ENCODE results near the gene GPHN. TPM values are rescaled to one million over a fixed set of nuclear protein-coding genes. Genes with fewer than 3 reads are reported as not detected.

The GPHN gene
- total RNA-seq, 1 donor from 2014 or later: 11.8 TPM

GRCh38 chr14:67187826-67188225, 679.9 kb downstream of the GPHN start:
- no peak for TF ChIP-seq CTCF (IDR thresholded peaks at IDR 0.05; ENCODE audit: insufficient read depth, low read length, severe bottlenecking)
- H3K4me3 ChIP-seq (ENCODE audit: low read depth, low read length): no peak overlapping the region
- H3K36me3 ChIP-seq (ENCODE audit: control insufficient read depth, insufficient read depth, low read length): no peaks in the 10 kb centered on the region
- no peak for FAIRE-seq
- peak; percentile 81 for DNase-seq (ENCODE audit: low read depth)
- H3K27me3 ChIP-seq (ENCODE audit: control insufficient read depth, insufficient read depth, low read length): no peaks in the 10 kb centered on the region

GRCh38 chr14:67188326-67188725, 680.4 kb downstream of the GPHN start:
- Histone ChIP-seq H3K4me3 (ENCODE audit: low read depth, low read length) (no peak overlapping the region), H3K36me3 (ENCODE audit: control insufficient read depth, insufficient read depth, low read length) (no peaks in the 10 kb centered on the region), H3K27me3 (ENCODE audit: control insufficient read depth, insufficient read depth, low read length) (no peaks in the 10 kb centered on the region)
- DNase-seq (ENCODE audit: low read depth) (peak; percentile 9), FAIRE-seq (no peak)
- no peak for TF ChIP-seq CTCF (IDR thresholded peaks at IDR 0.05; ENCODE audit: insufficient read depth, low read length, severe bottlenecking)

GRCh38 chr14:67191768-67192290, 683.9 kb downstream of the GPHN start:
- no peak overlapping the region for H3K4me3 ChIP-seq (ENCODE audit: low read depth, low read length)
- no peaks in the 10 kb centered on the region for H3K27me3 ChIP-seq (ENCODE audit: control insufficient read depth, insufficient read depth, low read length)
- DNase-seq (ENCODE audit: low read depth) (no peak), FAIRE-seq (no peak)
- no peak for TF ChIP-seq CTCF (IDR thresholded peaks at IDR 0.05; ENCODE audit: insufficient read depth, low read length, severe bottlenecking)
- H3K36me3 ChIP-seq (ENCODE audit: control insufficient read depth, insufficient read depth, low read length): no peaks in the 10 kb centered on the region

GRCh38 chr14:67192366-67192765, 684.4 kb downstream of the GPHN start:
- DNase-seq (ENCODE audit: low read depth) (no peak), FAIRE-seq (no peak)
- no peak overlapping the region for H3K4me3 ChIP-seq (ENCODE audit: low read depth, low read length)
- no peaks in the 10 kb centered on the region for H3K36me3 ChIP-seq (ENCODE audit: control insufficient read depth, insufficient read depth, low read length)
- no peak for TF ChIP-seq CTCF (IDR thresholded peaks at IDR 0.05; ENCODE audit: insufficient read depth, low read length, severe bottlenecking)
- H3K27me3 ChIP-seq (ENCODE audit: control insufficient read depth, insufficient read depth, low read length): no peaks in the 10 kb centered on the region

DNA sequence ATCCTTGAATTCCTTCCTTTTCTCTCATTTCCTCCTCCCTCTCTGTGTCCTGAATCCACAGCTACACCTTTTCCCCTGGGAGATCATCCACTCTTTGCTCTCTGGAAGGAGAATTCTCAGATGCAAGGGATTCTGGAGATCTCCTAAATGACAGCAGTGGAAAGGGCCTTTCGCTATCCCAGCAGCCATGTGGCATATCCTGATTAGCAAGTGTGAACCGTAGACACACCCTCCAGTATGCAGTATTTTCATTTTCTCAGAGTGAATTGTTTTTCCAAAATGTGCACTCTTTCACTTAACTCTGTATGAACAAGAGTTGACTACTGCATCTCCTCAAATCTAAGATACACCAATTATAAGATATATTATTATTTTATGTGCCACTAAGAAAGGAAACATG, 687.3 kb downstream of the GPHN start:
- no peaks in the 10 kb centered on the region for H3K36me3 ChIP-seq (ENCODE audit: control insufficient read depth, insufficient read depth, low read length)
- no peak overlapping the region for H3K4me3 ChIP-seq (ENCODE audit: low read depth, low read length)
- no peak for TF ChIP-seq CTCF (IDR thresholded peaks at IDR 0.05; ENCODE audit: insufficient read depth, low read length, severe bottlenecking)
- no peak for DNase-seq (ENCODE audit: low read depth)
- FAIRE-seq: no peak
- H3K27me3 ChIP-seq (ENCODE audit: control insufficient read depth, insufficient read depth, low read length): no peaks in the 10 kb centered on the region

GRCh38 chr14:67199016-67199415, 691.1 kb downstream of the GPHN start:
- no peak for TF ChIP-seq CTCF (IDR thresholded peaks at IDR 0.05; ENCODE audit: insufficient read depth, low read length, severe bottlenecking)
- FAIRE-seq (peak; percentile 91), DNase-seq (ENCODE audit: low read depth) (no peak)
- Histone ChIP-seq H3K4me3 (ENCODE audit: low read depth, low read length) (no peak overlapping the region), H3K36me3 (ENCODE audit: control insufficient read depth, insufficient read depth, low read length) (no peaks in the 10 kb centered on the region), H3K27me3 (ENCODE audit: control insufficient read depth, insufficient read depth, low read length) (no peaks in the 10 kb centered on the region)
